Measurements from ENCODE around the gene IFI35.

The IFI35 gene

GRCh38 chr17:43020789-43021740 lies 14.5 kb downstream of the IFI35 start:
- Histone ChIP-seq H3K4me3 (peak overlapping the region; percentile 96 to 99), H3K27ac (peak overlapping the region; percentile 93 to 96), H3K9me3 (no peaks in the 10 kb centered on the region), H3K4me1 (peaks cover 0 to 40% (median 27%) of the 10 kb centered on the region in 4 donors), H3K27me3 (no peaks in the 10 kb centered on the region), H3K36me3 (peaks cover 3 to 25% (median 22%) of the 10 kb centered on the region in 3 donors)
- TF ChIP-seq CTCF (IDR thresholded peaks at IDR 0.05) = no peak
- DNase-seq = peak; percentile 86 to 92
- intact Hi-C loops (cut with DNase I; ENCODE audit: low total_unique reads) = no loop called here

GRCh38 chr17:43021741-43022512 lies 15.3 kb downstream of the IFI35 start, which contains the start of gene VAT1:
Gene VAT1 (minus strand): TSS chr17:43022385. CDS start chr17:43022322, 63 bp downstream.
- DNase-seq = peak; percentile 74 to 89
- intact Hi-C loops (cut with DNase I; ENCODE audit: low total_unique reads) = no loop called here
- peak within 1 kb of the TSS; percentile 96 to 99 for H3K4me3 ChIP-seq
- peak within 1 kb of the TSS; percentile 93 to 96 for H3K27ac ChIP-seq
- peaks cover 0 to 17% (median 13%) of the 10 kb centered on the region in 3 donors for H3K36me3 ChIP-seq
- H3K4me1 ChIP-seq = peaks cover 0 to 40% (median 27%) of the 10 kb centered on the region in 4 donors
- no peaks in the 10 kb centered on the region for H3K9me3 ChIP-seq
- TF ChIP-seq CTCF (IDR thresholded peaks at IDR 0.05) = no peak
- H3K27me3 ChIP-seq = no peaks in the 10 kb centered on the region

- DNase-seq = peak; percentile 91 to 95
These were observed 18.1 kb downstream of the IFI35 start, which contains the start of gene RND2 for GRCh38 chr17:43024407-43025289. Gene RND2 (plus strand): TSS chr17:43025231. CDS start chr17:43025348, 117 bp downstream.

GRCh38 chr17:43025290-43025657 lies 18.7 kb downstream of the IFI35 start:
- Histone ChIP-seq H3K27me3 (no peaks in the 10 kb centered on the region), H3K36me3 (no peaks in the 10 kb centered on the region), H3K9me3 (no peaks in the 10 kb centered on the region), H3K4me3 (peak overlapping the region; percentile 53 to 56), H3K4me1 (peaks cover 0 to 29% (median 17%) of the 10 kb centered on the region in 4 donors), H3K27ac (peak overlapping the region; percentile 46 to 75)
- intact Hi-C loops (cut with DNase I; ENCODE audit: low total_unique reads) = no loop called here
- no peak for DNase-seq
- no peak for TF ChIP-seq CTCF (IDR thresholded peaks at IDR 0.05)

More at GRCh38 chr17:43024407-43025289, 18.1 kb downstream of the IFI35 start, which contains the start of gene RND2:
- TF ChIP-seq CTCF (IDR thresholded peaks at IDR 0.05) = peak; percentile 76 to 81
- H3K4me1 ChIP-seq = peaks cover 0 to 35% (median 22%) of the 10 kb centered on the region in 4 donors
- peak within 1 kb of the TSS; percentile 56 to 75 for H3K27ac ChIP-seq
- intact Hi-C loops (cut with DNase I; ENCODE audit: low total_unique reads) = no loop called here
- H3K9me3 ChIP-seq = no peaks in the 10 kb centered on the region
- no peaks in the 10 kb centered on the region for H3K36me3 ChIP-seq
- no peaks in the 10 kb centered on the region for H3K27me3 ChIP-seq
- peak within 1 kb of the TSS; percentile 53 to 56 for H3K4me3 ChIP-seq

Measured in tibial artery (tissue), 4 donors.